Stimulated activated CD8-positive, alpha-beta memory T cell treated with anti-CD3 and anti-CD28 coated beads, Interleukin-12 subunit alpha, Interleukin-12 subunit beta, amount 100 ng/mL, for 24 hours (primary cell): ENCODE data around the gene COL27A1.

Experiments
- DNase-seq: peaks from one replicate; pipeline ENCODE4 v3.0.0-alpha.2; 2020; ENCODE audit errors: extremely low read depth

Gene COL27A1

GRCh38 chr9:114149181-114149580, 6.2 kb upstream of the COL27A1 start:
- DNase-seq = no peak

- no peak for DNase-seq
Measured at GRCh38 chr9:114149765-114150340, 5.5 kb upstream of the COL27A1 start.

DNA sequence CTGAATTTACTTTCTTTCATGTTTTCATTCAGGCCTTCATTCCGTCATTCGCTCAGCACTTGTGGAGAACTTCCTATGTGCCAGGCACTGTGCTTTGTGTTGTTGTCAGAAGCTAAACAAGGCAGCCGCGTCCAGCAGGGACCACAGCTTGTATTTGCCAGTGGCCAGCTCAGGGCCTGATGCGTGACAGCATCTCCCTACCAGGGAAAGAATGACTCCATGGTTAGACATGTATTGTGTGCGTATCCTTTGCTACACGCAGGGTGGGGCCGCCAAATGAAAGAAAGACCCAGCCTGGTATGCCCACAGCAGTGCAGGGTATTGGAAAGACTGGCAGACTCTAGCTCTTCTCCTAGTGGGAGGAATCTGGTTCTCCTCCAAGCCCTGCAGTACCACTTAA, 4.7 kb upstream of the COL27A1 start:
- DNase-seq = no peak

DNA sequence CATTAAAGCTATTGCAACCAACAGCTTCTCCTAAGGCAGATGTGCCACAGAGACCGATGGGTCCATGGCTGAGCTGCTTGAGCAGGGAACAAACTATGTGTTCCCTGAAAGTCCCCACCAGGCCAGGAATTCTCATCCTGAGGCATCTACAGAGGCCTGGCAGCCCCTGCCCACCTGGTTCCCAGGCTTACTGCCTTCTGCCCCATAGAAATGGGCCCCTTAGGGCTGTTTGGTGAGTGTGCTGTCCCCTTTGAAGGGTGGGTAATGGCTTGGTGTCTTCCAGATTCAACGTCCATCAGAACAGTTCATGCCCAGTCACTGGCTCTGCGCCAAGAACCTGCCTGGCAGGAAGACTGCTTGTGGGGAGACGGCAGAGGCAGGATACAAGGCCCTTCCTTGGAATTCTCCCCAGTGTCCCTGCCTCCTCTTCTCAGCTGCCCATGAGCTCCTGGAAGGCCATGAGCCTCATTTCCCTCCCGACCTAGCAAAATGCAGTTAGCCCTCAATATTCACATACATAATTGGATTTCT, 3.8 kb upstream of the COL27A1 start:
- DNase-seq = no peak

GRCh38 chr9:114153761-114154599, 1.4 kb upstream of the COL27A1 start:
- no peak for DNase-seq

DNA sequence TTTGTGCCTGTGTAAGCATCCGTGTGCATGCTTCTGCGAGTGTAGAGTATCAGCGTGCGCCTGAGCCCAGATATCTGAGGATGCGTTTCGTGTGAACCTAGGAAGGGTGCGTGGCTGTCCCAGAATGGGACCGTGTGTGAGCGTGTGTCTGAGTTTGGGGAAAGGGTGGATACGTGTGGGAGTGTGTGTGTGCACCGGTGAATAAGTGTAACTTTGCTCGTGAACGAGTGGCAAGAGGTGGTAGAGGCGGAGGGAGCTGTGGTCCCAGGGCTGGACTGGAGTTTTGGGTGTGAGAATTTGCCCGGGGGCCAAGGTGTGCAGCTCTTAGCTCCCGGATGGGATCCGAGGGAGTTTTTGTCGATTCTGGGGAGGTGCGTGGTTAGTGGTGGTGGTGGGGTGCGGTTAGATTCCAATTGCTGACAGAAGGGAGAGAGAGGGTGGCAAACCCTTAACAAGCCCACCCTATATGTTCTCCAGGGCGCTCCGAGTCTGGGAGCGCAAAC, 686 bp upstream of the COL27A1 start:
- no peak for DNase-seq

- DNase-seq = no peak
Measured at GRCh38 chr9:114155995-114156656, 789 bp downstream of the COL27A1 start.

GRCh38 chr9:114156657-114157421, 1.5 kb downstream of the COL27A1 start:
- no peak for DNase-seq

DNA sequence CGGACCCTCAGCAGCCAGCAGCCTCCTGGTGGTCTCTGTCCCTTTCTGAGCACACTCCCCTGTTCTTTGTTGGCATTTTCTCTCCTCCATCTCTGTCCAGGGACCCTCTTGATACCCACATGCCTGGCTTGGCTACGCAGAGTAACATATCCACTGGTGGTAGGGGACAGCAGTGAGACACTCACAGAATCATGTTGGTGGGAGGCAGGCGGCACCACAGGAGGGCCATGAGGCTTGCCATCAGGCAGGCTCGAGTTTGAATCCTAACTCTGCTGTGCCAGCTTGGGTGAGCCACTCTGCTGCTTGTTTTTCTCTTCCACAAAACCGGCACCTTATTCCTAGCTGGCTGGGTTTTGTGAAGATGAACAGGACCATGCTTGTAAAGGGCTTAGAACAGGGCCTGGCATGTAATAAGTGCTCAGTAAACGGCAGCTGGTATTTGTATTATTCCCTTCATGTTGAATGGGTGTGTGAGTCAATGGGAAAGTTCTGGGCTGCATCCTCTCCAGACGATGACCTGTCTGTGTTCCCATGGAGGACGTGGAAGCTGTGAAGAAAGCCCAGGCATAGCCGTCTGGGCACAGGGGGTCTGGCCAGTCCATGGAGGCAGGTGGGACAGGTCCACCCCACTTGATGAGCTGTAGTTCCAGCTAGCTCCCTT, 2.3 kb downstream of the COL27A1 start:
- no peak for DNase-seq

DNA sequence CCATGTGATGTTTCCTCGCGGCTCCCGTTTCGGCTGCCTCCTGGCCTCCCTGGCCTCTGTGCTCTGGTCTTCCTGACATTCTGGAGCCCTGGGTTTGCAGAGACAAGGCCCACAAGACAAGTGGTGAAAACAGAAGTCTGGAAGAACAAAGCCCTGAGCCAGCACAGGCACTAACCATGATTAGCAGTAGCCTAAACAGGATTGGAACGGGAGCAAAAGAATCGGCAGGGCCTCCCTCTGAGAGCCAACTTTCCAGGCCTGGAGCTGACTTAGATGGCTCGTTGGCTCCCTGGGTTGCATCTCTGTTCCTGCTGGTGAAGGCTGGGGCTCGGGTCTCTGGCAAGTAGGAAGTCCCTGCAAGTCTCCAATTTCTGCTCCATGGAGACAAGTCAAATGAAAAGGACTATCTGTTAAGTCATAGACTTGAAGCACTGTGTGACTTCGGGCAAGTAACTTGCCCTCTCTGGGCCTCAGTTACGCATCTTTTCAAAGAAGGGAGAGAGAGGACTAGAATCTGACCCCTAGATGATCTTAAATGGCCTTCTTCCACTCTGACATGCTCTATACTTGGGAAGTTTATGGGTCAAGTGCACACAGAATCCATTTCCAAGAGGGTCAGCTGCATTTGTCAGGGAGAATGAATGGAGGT, 3.3 kb downstream of the COL27A1 start:
- DNase-seq = no peak

- DNase-seq = no peak
Measured at GRCh38 chr9:114159691-114160090, 4.4 kb downstream of the COL27A1 start.

- no peak for DNase-seq
Measured at GRCh38 chr9:114161513-114161912, 6.2 kb downstream of the COL27A1 start.

GRCh38 chr9:114163517-114163951, 8.2 kb downstream of the COL27A1 start:
- no peak for DNase-seq

- DNase-seq = no peak
Measured at GRCh38 chr9:114164191-114164794, 9.0 kb downstream of the COL27A1 start.

DNA sequence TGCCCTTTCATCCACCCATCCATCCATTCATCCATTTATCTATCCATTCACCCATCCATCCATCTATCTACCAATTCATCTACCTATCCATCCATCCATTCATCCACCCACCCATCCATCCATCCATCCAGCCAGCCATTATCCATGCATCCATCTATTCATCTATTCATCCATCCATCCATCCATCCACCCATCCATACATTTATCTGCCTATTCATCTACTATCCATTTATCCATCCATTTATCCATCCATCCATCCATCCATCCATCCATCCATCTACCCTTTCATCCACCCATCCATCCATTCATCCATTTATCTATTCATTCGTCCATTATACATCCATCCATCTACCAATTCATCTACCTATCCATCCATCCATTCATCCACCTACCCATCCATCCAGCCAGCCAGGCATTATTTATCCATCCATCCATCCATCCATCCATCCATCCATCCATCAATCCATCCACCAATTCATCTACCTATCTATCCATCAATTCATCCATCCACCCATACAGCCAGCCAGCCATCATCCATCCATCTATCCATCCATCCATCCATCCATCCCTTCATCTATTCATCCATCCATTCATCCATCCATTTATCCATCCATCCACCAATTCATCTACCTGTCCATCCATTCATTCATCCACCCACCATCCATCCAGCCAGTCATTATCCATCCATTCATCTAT, 10.2 kb downstream of the COL27A1 start:
- DNase-seq = no peak

DNA sequence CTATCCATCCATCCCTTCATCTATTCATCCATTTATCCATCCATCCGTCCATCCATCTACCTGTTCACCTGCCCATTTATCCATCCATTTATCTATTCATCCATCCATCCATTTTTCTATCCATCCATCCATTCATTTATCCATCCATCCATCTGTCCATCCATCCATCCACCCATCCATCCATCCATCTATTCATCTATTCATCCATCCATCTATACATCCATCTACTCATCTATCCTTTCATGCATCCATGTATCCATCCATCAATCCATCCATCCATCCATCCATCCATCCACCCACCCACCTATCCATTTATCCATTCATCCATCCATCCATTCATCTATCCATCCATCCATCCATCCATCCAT, 10.8 kb downstream of the COL27A1 start:
- no peak for DNase-seq

- no peak for DNase-seq
Measured at GRCh38 chr9:114166614-114167572, 11.6 kb downstream of the COL27A1 start.

DNA sequence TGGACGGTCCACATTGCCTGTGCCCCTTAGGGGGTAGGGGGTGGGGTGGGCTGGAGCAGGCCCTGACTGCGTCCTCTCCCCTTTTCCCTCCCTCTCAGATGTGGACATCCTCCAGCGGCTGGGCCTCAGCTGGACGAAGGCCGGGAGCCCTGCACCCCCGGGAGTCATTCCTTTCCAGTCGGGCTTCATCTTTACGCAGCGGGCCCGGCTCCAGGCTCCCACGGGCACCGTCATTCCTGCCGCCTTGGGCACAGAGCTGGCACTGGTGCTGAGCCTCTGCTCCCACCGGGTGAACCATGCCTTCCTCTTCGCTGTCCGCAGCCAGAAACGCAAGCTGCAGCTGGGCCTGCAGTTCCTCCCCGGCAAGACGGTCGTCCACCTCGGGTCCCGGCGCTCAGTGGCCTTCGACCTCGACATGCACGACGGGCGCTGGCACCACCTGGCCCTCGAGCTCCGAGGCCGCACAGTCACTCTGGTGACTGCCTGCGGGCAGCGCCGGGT, 12.3 kb downstream of the COL27A1 start:
- DNase-seq = no peak
